NCI-H1694 treated with DMSO at 0.1 percent for 48 hours (cell line): ENCODE data around the gene SNX30.

Experiments used
- DNase-seq: peaks from one replicate; lab custom pipeline; 2025; lab: John Stamatoyannopoulos, UW

SNX30 gene

DNA sequence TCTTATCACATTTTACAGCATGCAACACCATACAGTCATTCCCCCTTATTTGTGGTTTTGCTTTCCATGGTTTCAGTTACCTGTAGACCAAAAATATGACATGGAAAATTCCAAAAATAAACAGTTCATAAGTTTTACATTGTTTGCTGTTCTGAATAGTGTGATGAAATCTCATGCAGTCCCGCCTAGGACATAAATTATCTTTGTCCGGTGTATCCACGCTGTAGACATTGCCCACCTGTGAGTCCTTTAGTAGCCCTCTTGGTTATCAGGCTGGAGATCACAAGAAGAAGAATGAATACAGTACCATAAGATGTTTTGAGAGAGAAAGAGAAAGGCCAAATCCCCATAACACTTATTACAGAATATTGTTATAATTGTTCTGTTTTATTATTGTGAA is 72.1 kb downstream of the SNX30 start:
- no peak for DNase-seq

GRCh38 chr9:112823257-112823656 is 72.7 kb downstream of the SNX30 start:
- no peak for DNase-seq

- DNase-seq = no peak
Observed at GRCh38 chr9:112831281-112831851, 80.8 kb downstream of the SNX30 start.

GRCh38 chr9:112831969-112832368 is 81.4 kb downstream of the SNX30 start:
- DNase-seq = no peak

DNA sequence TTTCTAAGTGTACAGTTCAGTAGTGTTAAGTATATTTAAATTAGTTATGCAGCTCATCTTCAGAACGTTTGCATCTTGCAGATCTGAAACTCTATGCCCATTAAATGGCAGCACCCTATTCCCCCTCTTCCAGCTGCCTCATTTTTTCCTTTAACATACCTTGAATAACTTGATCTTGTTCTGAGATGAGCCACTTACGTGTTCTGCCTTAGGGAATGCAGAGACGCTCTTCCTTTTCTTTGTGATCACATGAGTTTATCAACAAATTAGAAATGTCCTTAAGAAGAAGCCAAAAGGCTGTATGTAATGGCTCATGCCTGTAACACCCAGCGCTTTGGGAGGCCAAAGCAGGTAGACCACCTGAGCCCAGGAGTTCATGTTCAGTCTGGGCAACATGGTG is 82.5 kb downstream of the SNX30 start:
- no peak for DNase-seq

DNA sequence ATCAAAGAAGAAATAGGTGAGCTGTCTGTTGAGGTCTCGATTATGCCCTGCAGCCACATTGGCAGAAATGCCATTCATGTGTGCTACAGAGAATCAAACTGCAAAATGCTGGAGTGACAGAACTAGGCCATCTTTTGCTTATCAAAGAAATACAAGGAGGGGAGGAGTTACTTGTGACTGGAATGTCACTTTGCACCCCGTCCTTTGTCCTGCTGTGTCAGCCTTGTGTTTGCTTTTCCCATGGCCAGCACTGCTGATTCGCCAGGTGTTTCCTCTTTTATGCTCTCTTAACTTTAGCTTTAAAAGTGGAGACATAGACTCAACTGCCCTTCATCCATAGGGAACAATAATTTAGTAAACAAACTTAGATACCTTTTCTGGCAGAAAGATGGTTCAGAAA is 85.8 kb downstream of the SNX30 start:
- no peak for DNase-seq

DNA sequence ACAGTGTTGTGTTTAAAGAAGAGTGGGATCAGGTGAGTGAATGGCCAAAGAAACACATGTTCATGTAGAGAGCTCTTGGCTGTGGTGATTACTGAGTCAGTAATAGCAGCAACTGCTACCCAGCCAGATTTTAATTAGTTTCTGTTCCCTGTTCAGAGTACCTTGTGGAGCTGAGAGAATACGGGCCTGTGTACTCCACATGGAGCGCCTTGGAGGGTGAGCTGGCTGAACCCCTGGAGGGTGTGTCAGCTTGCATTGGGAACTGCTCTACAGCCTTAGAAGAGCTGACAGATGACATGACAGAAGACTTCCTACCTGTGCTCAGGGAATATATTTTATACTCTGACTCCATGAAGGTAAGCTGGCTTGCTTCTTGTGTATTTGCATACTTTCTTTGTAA is 87.8 kb downstream of the SNX30 start:
- no peak for DNase-seq

DNA sequence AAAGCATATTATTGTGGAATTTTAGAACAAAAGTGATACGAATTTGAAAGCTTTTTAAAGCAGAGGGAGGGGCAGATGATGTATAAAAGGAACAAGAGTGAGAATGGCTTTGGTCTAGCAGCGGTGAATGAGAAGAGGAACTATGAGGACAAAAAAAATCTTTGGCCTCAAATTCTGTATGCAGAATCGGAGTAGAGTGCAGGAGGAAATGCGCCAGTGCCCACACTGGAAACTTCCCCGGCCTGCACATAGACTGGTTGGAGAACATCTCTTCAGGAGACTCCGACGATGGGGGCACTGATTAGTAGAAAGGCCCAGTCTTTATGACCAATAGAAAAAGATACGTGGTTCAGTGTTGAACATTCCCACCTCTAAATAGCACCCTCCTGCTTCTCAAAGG is 88.8 kb downstream of the SNX30 start:
- no peak for DNase-seq

DNA sequence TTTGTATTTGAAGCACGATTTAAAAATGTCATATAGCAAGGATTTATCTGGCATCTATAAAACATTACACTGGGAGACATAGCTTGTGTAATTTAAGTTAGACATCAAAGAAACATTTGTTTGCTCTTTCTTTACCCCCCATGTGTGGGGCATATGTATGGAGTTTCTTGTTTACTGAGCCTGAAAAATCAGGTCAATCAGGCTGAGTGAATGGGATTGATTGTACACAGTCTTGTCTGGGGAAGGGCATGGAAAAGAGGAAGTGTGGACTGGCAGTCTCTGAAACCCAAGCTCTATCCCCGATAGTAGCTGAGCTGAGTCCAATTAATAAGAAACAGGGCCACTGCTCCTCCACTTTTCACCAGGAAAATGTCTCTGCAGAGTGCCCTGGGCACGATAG is 90.7 kb downstream of the SNX30 start:
- DNase-seq = no peak

DNA sequence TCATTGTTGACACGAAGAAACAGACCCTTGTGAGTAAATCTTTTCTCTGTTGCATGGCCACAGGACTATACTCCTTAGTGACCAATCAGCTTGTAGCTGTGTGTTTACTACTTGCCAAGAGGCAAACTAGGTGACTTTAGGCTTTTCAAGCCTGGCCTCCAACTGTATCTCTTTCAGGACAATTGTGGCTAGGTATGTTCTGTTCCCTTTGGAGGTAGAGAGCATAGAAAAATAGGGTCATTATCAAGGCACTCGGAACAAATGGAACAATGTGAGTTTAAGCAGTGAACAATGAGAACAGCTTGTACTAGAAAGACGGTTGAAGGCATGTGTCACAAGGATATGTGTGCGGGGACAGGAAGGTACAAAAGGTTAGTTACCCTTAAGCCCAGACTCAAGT is 92.0 kb downstream of the SNX30 start:
- no peak for DNase-seq

GRCh38 chr9:112844771-112845542 is 94.4 kb downstream of the SNX30 start:
- peak; percentile 2 for DNase-seq

DNA sequence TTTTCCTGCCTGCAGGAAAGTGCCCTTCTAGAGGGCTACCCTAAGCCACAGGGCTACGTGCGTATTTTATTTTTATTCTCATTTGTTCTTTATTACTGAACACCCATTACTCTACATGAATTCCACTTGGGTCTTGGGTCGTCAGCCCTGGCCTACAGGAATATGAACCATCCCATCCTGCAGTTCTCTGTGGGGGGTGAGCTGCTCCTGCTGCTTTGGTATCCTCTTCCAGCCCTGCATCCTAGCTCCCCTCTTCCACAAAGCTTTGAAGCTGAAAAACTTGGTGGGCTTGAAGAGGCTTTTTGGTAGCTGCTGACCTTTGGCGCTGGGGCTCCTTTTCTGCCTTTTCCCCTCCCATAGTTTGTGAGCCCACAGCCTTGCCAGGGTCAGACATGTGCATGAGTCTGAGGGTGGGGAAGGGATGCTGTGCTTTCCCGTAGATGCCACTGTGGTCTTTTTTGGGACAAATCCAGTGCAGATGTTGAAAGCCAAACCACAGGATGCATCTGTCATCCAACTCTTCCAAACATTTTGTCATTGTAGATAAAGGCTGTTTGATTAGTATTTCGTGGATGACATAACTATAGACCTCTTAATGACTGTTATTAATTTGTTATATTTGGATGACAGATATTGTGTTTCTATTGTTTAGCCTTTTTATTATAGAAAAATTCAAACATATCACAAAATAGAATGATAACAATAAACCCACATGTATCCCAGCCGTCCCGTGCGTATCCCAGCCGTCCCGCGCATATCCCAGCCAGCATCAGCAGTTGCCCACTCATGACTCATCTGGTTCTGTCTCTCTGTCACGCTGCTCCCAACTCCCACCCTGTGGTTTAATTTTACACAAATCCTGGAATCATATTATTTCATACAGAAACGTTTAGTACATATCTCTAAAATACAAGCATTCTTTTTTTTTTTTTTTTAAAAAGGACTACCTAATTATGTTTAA is 96.2 kb downstream of the SNX30 start:
- no peak for DNase-seq

DNA sequence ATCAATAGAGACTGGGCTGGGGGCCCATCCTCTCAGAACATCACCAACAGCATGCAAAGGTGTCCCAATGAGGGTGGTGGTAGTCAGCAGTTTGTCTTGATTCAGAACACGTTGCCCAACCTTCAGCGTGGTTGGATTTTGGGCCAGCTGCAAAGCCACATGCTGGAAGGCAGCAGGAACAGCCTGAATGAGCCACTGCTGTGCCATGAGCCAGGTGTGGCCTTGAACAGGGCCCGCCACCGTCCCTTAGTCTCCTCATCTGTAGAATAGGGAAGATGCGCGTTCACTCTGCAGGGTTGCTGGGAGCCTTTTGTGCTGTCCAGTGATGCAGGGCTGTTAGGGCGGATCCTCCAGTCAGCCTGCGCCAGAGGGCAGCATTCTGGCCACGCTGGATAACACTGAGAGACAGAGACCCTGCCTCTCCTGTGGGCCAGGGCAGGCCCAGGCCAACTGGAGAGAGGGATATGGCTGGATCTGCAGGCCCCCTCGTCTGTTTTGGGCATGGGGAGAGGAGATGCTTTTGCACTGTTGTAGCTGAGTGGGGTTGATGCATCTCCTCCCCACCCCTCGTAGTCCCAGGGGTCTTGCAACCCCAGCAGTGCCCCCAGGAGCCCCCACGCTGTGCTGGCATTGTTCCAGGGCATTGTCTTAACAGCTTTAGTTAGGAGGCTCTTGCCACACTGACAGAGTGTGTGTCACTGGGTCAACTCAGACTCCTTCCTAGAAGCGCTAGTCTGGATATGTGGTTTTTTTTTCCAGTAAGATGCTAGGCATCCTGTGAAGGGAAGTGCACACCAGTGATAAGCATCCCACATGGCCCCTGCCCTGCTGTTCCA is 98.0 kb downstream of the SNX30 start:
- DNase-seq = no peak

GRCh38 chr9:112849363-112849922 is 98.9 kb downstream of the SNX30 start:
- no peak for DNase-seq

- DNase-seq = no peak
Observed at GRCh38 chr9:112850840-112851239, 100.3 kb downstream of the SNX30 start.

DNA sequence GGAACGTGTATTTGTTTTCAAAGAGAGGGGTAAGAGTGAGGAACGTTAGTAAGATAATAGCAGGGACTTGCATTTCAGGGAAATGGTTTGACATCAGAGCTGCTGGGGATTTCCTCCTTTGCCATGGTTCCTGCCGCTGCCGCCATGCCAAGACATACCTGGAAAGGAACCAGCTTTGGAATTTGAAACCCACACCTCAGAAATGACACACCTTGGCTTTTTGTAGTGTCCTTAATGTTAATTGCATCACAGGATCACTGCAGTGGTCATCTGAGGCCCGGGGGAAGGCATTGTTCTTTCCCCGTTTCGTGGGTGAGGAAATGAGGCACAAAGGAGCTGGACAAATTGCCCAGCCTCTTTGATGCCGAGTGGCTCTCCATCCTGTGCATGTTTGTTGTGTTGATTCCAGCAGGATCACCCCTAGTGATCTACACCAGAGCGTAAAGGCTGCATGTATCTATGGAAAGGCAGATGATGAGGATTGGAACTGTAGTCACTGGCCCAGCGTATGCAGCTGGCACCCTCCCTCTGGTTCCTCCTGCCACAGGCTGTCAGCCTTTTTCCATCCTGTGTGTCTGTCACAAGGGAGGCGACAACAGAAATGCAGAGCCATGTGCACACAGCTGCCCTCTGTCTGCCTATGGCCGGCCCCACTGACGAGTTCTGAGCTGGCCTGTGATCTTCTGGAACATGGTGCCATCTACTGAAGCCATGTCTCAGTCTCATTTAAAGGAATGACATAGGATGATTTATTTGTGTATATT is 102.4 kb downstream of the SNX30 start:
- DNase-seq = no peak

DNA sequence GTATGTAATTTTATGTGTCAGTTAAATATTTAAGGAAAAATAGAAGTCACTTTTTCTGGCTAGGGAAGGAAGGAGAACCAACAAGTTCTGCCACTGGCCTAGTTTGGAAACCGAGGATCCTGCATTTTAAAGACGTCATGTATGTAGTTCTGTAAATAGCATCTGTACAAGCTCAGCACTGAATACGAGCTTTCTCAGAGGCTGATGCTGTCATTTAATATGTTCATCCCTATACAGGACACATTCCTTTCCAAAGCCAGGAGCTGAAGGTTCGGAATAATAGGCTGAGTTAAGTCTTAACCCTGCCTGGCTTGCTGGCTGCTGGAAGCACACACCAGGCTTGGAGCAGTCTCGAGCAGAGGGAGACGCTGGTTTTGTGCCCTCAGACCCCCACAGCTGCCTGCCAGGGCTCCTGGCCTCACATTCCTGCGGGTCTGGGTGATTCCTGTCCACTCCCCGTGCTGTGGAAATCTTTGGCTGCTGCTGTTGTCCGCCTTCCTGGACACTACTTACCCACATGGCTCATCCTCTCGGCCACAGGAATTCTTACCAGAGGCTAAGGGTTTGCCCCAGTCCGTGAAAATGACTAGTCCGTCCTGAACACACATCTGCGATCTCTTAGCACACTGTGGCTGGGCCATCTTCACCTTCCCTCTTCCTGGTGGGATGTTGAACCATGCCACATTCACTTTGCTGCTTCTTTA is 103.5 kb downstream of the SNX30 start:
- DNase-seq = no peak

DNA sequence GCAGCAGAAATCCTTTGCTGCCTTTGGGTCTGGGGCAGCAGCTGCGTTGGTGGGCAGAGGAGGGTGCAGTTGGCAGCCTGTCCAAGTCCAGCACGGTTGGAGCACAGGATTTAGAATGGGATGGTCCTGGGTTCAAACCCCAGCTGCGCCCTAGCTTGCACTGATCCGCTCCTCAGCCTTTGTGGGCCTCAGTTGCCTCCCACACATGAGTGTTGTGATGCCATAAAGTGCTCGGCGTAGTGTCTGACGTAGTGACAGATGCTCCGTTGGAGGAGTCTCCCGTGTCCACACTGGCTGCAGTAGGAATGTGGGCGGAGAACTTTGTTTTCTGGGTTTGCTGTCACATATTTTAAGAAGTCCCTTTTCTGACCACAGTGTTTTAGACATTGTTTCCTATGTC is 104.1 kb downstream of the SNX30 start:
- DNase-seq = no peak

DNA sequence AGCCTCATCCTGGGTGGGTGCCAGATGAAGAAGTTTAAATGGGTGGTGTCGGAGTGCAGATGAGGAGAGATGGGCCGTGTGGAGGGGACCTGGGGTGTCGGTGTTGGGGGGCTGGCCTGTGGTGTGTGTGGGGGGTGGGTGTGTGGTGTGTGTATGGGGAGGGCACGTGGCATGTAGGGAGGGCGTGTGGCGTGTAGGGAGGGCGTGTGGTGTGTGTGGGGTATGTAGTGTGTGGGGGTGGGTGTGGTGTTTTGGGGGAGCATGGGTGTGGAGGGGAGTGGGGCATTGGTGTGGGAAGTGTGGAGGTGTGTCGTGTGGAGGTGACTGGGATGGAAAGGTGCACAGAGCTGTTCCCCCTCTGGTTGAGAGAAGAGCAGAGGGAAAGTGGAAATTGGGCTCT is 105.6 kb downstream of the SNX30 start:
- no peak for DNase-seq

DNA sequence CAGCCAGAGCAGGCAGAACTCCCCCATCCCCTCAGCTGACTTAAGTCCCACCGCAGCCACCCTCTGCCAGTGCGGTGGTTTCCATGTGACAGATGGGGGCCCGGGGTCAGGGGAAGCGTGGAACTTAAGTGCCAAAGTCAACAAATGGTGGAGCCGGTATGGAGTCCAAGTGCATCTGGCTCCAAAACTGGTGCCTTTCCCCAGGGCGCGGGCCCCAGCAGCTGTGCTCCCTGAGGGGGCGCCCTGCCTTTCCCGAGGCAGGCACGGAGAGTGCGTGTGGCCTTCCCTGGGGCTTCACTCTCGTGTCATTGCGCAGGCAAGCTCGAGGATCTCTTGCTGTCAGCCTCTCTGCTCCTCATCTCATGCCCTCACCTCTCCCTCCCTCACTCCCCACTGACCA is 106.3 kb downstream of the SNX30 start:
- no peak for DNase-seq
